Gastrocnemius medialis (tissue), 4 donors: ENCODE results near the gene GPRC5A. TPM values are rescaled to one million over a fixed set of nuclear protein-coding genes. Genes with fewer than 3 reads are reported as not detected.

ENCODE experiments used
- ATAC-seq, 2 donors: fragments of 150-250 bp; one replicate each; pipeline ENCODE4 v1.9.1; 2016
- DNase-seq, 2 donors: peaks; one replicate each; pipeline ENCODE4 v3.0.0-alpha.2; 2019
- H3K27ac ChIP-seq, 4 donors: fragments of 200-600 bp; sonication (generic); 1 replicate in 1 of 4; 2 replicates in 3 of 4; pipeline ENCODE4 v1.5.1; 2016 to 2018; ENCODE audit warnings: mild to moderate bottlenecking in 2 of 4, moderate library complexity in 1 of 4
- H3K27me3 ChIP-seq, 3 donors: fragments of 200-600 bp; sonication (generic) in 2 of 3; 1 replicate in 1 of 3; 2 replicates in 2 of 3; pipeline versions ENCODE4 v1.5.1 to v1.6.0; 2016 to 2019; ENCODE audit warnings: mild to moderate bottlenecking in 1 of 3, moderate library complexity in 1 of 3
- H3K36me3 ChIP-seq, 2 donors: fragments of 200-600 bp; sonication (generic) in 1 of 2; one replicate each; pipeline ENCODE4 v1.5.1; 2017 to 2018
- H3K4me1 ChIP-seq, 2 donors: fragments of 200-600 bp; sonication (generic) in 1 of 2; one replicate each; pipeline ENCODE4 v1.5.1; 2016 to 2017; ENCODE audit warnings: mild to moderate bottlenecking in 2 of 2
- H3K4me3 ChIP-seq, 4 donors: fragments of 200-600 bp; sonication (generic) in 3 of 4; 1 replicate in 1 of 4; 2 replicates in 3 of 4; pipeline ENCODE4 v1.5.1; 2016 to 2019; ENCODE audit warnings: mild to moderate bottlenecking in 2 of 4
- H3K9me3 ChIP-seq, 3 donors: fragments of 200-600 bp; sonication (generic) in 2 of 3; 1 replicate in 1 of 3; 2 replicates in 2 of 3; pipeline ENCODE4 v1.5.1; 2016 to 2019
- CTCF ChIP-seq, 5 experiments: fragments of 450-650 bp in 3 of 5; fragments of 200-600 bp in 2 of 5; sonication (generic) in 2 of 5; IDR thresholded peaks in 4 of 5; conservative IDR thresholded peaks in 1 of 5; 1 replicate in 4 of 5; 2 replicates in 1 of 5; pipeline ENCODE4 v1.5.1; 2016 to 2019; ENCODE audit warnings: antibody characterized with exemption in 5 of 5, mild to moderate bottlenecking in 3 of 5, moderate library complexity in 3 of 5
- POLR2A ChIP-seq, 2 donors: fragments of 450-650 bp; IDR thresholded peaks; one replicate each; pipeline ENCODE4 v1.6.1; 2017; ENCODE audit warnings: antibody characterized with exemption in 2 of 2, mild to moderate bottlenecking in 2 of 2, moderate library complexity in 2 of 2
- in situ Hi-C, 4 donors: fragments of 200-750 bp; cut with MboI; loops; one replicate each; pipeline versions ENCODE4 v1.15.0 to v1.8.0; 2017; ENCODE audit warnings: low sequenced_read_pairs in 4 of 4
- intact Hi-C: fragments of 100-400 bp; cut with DNase I; formaldehyde crosslinking; loops from one replicate; pipeline ENCODE4 v1.15.1; 2023; ENCODE audit warnings: low total_unique reads
- total RNA-seq, 4 donors: library from RNA; depleted of rRNA; stranded (reverse); fragments of >200 nt; gene quantifications; one replicate each; pipeline versions ENCODE4 v1.1.0 to v1.2.3, GENCODE V29; 2016

GPRC5A gene
- total RNA-seq, 4 donors from 2014 or later: 0.23 to 5.8 (median 0.52) TPM

DNA sequence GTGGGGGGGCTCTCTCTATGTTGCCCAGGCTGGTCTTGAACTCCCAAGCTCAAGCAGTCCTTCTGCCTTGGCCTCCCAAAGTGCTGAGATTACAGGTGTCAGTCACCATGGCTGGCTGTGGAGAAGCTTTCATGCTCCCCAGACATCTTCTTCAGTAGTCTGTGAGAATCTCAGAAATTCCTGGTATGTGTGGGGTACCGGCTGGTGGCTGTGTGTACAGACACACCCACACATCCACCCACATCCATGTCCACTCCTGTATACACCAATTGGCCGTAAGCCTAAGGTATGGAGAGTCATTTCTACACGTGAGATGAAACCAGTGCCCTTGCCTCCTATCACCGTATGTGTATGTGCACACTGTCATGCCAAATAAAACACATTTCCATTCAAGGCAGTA is 32.8 kb downstream of the GPRC5A start:
- Histone ChIP-seq H3K27ac (no peak overlapping the region), H3K9me3 (no peaks in the 10 kb centered on the region), H3K27me3 (no peaks in the 10 kb centered on the region), H3K4me3 (no peak overlapping the region), H3K36me3 (no peaks in the 10 kb centered on the region), H3K4me1 (no peaks in the 10 kb centered on the region)
- intact Hi-C loops (no loop called here), in situ Hi-C loops (loop anchor here in 2 of 4 donors (25.0 kb wide), 2 partner anchors 163 to 1238 kb away; no protein-coding TSS in a partner anchor)
- no peak for TF ChIP-seq POLR2A (IDR thresholded peaks at IDR 0.05)
- TF ChIP-seq CTCF (IDR thresholded peaks at IDR 0.05 in 4 of 5, conservative IDR thresholded peaks at IDR 0.05 in 1 of 5): no peak
- ATAC-seq (no peak), DNase-seq (no peak)

DNA sequence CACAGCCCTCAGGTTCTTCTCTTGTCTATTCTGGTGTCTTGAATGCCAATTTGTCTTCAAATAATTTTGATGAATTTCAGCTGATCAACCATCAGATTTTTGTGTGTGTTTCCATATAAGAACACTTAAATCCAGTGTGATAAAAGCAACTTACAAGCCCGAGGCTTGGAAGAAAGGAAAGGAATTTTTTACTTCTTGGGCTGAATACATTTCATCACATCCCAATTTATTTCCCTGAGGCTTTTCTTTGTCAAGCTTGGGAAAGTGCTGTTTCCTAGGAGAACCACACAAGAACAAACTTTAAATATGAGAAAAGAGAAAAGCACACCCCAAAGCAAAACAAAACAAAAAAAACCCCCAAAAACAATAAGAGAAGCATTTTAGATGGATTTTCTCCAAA is 34.0 kb downstream of the GPRC5A start:
- H3K36me3 ChIP-seq: no peaks in the 10 kb centered on the region
- H3K27ac ChIP-seq: no peak overlapping the region
- intact Hi-C loops: no loop called here
- in situ Hi-C loops: no loop called here
- ATAC-seq (no peak), DNase-seq (no peak)
- H3K4me3 ChIP-seq: no peak overlapping the region
- H3K9me3 ChIP-seq: no peaks in the 10 kb centered on the region
- H3K4me1 ChIP-seq: no peaks in the 10 kb centered on the region
- no peak for TF ChIP-seq CTCF (IDR thresholded peaks at IDR 0.05 in 4 of 5, conservative IDR thresholded peaks at IDR 0.05 in 1 of 5)
- H3K27me3 ChIP-seq: no peaks in the 10 kb centered on the region

- Histone ChIP-seq H3K27me3 (no peaks in the 10 kb centered on the region), H3K4me1 (no peaks in the 10 kb centered on the region), H3K4me3 (peak overlapping the region in 1 of 4 donors; percentile 35), H3K27ac (no peak overlapping the region), H3K9me3 (no peaks in the 10 kb centered on the region), H3K36me3 (no peaks in the 10 kb centered on the region)
- TF ChIP-seq POLR2A (IDR thresholded peaks at IDR 0.05): no peak
- no peak for TF ChIP-seq CTCF (IDR thresholded peaks at IDR 0.05 in 4 of 5, conservative IDR thresholded peaks at IDR 0.05 in 1 of 5)
- intact Hi-C loops (no loop called here), in situ Hi-C loops (no loop called here)
- DNase-seq: no peak
- no peak for ATAC-seq
These were observed 35.3 kb downstream of the GPRC5A start for GRCh38 chr12:12926571-12927071.

DNA sequence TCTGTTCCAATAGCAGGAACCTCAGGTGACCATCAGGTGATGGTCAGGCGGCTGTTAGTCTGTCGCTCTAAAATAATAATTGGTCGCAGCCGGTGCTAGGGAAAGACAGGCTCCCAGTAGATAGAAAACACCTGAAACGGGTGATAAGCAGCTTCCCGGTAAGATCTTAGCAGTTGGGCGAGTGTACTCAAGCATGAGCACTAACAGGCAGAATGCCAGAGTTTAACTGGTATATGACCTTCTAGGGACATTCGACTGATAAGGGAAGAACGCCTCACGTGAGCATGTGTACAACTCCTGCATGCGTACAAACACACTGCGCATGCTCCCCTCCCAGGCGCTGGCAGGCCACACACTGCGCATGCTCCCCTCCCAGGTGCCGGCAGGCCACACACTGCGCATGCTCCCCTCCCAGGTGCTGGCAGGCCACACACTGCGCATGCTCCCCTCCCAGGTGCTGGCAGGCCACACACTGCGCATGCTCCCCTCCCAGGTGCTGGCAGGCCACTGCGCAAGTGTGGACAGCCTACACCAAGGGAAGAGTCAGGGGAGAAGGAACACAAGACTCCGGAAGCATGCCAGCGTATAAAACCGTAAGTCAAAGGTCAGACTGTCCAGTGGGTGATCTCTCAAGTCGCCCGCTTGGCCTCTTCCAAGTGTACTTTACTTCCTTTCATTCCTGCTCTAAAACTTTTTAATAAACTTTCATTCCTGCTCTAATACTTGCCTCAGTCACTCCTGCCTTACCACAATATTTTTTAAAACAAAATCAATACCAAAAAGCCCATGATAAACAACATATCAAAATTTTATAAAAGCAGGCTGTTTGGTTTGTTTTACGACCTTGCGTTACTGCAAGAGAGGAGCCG is 36.1 kb downstream of the GPRC5A start:
- H3K27me3 ChIP-seq: no peaks in the 10 kb centered on the region
- H3K4me1 ChIP-seq: no peaks in the 10 kb centered on the region

More for the DNA sequence above, 36.1 kb downstream of the GPRC5A start:
- in situ Hi-C loops (no loop called here), intact Hi-C loops (no loop called here)
- TF ChIP-seq POLR2A (IDR thresholded peaks at IDR 0.05) (no peak), CTCF (IDR thresholded peaks at IDR 0.05 in 4 of 5, conservative IDR thresholded peaks at IDR 0.05 in 1 of 5) (no peak)
- H3K36me3 ChIP-seq: no peaks in the 10 kb centered on the region
- H3K9me3 ChIP-seq: no peaks in the 10 kb centered on the region
- peak overlapping the region in 2 of 4 donors; percentile 7 to 35 for H3K4me3 ChIP-seq
- DNase-seq: peak in 1 of 2 donors; percentile 71
- ATAC-seq: peak in 1 of 2 donors; percentile 81
- peak overlapping the region in 1 of 4 donors; percentile 42 for H3K27ac ChIP-seq
